Measurements from ENCODE around the gene ZNF668.

ZNF668 gene

GRCh38 chr16:31073970-31074813 lies at the start of gene ZNF668, which contains the start of gene ZNF646:
TSS of gene ZNF668 (minus strand) at chr16:31074240. CDS start at chr16:31064459, 9,781 bp downstream.
TSS of gene ZNF646 (plus strand) at chr16:31074422. CDS start at chr16:31076325, 1,903 bp downstream.
- H3K27ac ChIP-seq (ENCODE audit: low read length): peak within 1 kb of the TSS; percentile 91
- peaks cover 19 to 38% of the 10 kb centered on the region in 2 donors for H3K36me3 ChIP-seq (ENCODE audit: control insufficient read depth in 1 of 2, insufficient read depth in 2 of 2, low read length in 2 of 2)
- H3K27me3 ChIP-seq (ENCODE audit: low read depth, low read length): no peaks in the 10 kb centered on the region
- H3K4me1 ChIP-seq (ENCODE audit: control insufficient read depth in 1 of 2, insufficient read depth in 2 of 2, low read length in 2 of 2): peaks cover 15 to 36% of the 10 kb centered on the region in 2 donors
- no peaks in the 10 kb centered on the region for H3K9me3 ChIP-seq (ENCODE audit: control insufficient read depth in 1 of 2, low read length in 2 of 2)
- H3K4me3 ChIP-seq (ENCODE audit: low read depth in 1 of 2, low read length in 2 of 2): peak within 1 kb of the TSS; percentile 99

DNA sequence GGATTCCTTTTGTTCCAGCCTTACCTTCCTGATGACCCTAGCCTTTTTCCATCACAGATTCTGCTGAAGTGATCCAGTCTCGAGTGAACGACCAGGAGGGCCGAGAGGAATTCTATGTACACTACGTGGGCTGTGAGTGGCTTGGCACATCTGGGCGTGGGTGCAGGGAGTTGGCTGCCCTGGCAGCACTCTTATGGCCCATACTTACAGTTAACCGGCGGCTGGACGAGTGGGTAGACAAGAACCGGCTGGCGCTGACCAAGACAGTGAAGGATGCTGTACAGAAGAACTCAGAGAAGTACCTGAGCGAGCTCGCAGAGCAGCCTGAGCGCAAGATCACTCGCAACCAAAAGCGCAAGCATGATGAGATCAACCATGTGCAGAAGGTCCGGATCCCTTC lies 46.1 kb upstream of the ZNF668 start:
- peaks cover 17 to 32% of the 10 kb centered on the region in 2 donors for H3K36me3 ChIP-seq (ENCODE audit: control insufficient read depth in 1 of 2, insufficient read depth in 2 of 2, low read length in 2 of 2)
- no peaks in the 10 kb centered on the region for H3K9me3 ChIP-seq (ENCODE audit: control insufficient read depth in 1 of 2, low read length in 2 of 2)
- H3K4me3 ChIP-seq (ENCODE audit: low read depth in 1 of 2, low read length in 2 of 2): no peak overlapping the region
- no peaks in the 10 kb centered on the region for H3K27me3 ChIP-seq (ENCODE audit: low read depth, low read length)
- peaks cover 8 to 13% of the 10 kb centered on the region in 2 donors for H3K4me1 ChIP-seq (ENCODE audit: control insufficient read depth in 1 of 2, insufficient read depth in 2 of 2, low read length in 2 of 2)
- H3K27ac ChIP-seq (ENCODE audit: low read length): peak overlapping the region; percentile 100

DNA sequence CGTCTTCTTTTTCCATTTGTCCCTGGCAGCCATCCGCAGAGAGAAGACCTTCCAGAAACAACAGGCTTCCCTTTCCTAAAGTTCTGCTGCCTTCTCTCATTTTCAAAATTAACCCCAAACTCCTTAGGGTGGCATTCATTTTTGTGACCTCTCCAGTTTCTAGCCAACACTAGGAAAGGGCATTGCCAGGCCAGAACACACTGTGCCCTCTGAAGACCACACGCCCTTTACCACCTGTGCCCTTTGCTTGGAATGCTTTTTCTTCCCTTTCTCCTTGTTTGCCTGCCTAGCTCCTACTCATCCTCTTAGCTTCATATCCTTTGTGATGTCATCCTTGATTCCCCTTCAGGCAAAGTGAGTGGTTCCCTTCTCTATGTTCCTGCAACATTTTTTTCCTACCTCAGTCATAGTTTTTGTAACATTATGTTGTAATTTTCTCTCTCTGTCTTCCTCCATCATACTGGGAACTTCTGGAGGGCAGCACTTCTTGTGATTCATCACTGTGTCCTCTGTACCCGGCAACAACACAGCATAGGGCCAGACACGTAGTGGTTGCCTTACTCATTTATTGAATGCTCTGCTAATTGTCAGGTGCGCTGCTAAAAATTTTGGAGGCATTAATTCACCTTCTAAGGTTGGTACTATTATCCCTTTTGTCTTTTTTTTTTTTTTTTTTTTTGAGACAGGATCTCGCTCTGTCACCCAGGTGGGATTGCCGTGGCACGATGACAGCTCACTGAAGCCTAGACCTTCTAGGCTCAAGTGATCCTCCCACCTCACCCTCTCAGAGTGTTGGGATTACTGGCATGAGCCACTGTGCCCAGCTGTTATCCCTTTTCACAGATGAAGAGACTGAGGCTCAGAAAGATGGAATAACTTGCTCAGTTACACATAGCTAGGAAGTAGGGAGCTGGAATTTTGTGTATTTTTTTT lies 44.4 kb upstream of the ZNF668 start:
- Histone ChIP-seq H3K36me3 (ENCODE audit: control insufficient read depth in 1 of 2, insufficient read depth in 2 of 2, low read length in 2 of 2) (peaks cover 17 to 32% of the 10 kb centered on the region in 2 donors), H3K27me3 (ENCODE audit: low read depth, low read length) (no peaks in the 10 kb centered on the region), H3K4me3 (ENCODE audit: low read depth in 1 of 2, low read length in 2 of 2) (peak overlapping the region; percentile 73 to 87), H3K4me1 (ENCODE audit: control insufficient read depth in 1 of 2, insufficient read depth in 2 of 2, low read length in 2 of 2) (peaks cover 8 to 13% of the 10 kb centered on the region in 2 donors), H3K27ac (ENCODE audit: low read length) (peak overlapping the region; percentile 100), H3K9me3 (ENCODE audit: control insufficient read depth in 1 of 2, low read length in 2 of 2) (no peaks in the 10 kb centered on the region)

DNA sequence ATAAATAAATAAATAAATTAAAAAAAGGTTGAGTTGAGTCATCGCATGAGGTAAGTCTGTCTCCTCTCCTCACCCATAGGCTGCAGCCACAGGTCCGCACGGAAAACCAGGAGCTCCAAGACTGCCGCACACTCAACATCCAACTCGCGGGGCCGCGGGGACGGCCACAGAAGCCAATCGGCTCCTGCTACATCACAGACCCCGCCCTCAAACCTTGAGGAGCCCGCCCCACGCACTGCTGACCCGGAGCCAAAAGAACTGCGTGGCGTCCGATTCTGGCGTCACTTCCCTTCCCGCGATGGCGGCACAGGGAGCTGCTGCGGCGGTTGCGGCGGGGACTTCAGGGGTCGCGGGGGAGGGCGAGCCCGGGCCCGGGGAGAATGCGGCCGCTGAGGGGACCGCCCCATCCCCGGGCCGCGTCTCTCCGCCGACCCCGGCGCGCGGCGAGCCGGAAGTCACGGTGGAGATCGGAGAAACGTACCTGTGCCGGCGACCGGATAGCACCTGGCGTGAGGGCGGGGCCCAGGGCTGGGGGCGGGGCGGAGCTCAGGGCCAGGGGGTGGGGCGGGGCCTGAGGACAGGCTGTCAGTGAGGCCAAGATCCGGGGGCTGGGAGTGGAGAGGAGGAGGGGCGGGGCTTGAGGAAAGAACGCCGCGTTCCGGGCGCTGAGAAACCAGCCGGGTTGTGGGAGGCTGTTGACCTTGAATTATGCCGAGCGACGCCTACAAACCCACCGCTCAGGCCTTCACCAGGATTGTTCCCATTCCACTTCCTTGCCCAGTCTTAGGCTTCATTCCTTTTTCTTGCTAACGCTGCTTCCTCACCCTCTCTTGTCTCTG lies 43.6 kb upstream of the ZNF668 start, which contains the start of gene KAT8:
TSS of gene KAT8 (plus strand) at position 281 of the 839 bp plus-strand sequence. CDS start at position 299, 18 bp downstream.
- Histone ChIP-seq H3K4me3 (ENCODE audit: low read depth in 1 of 2, low read length in 2 of 2) (peak within 1 kb of the TSS; percentile 73 to 87), H3K36me3 (ENCODE audit: control insufficient read depth in 1 of 2, insufficient read depth in 2 of 2, low read length in 2 of 2) (peaks cover 17 to 39% of the 10 kb centered on the region in 2 donors)

DNA sequence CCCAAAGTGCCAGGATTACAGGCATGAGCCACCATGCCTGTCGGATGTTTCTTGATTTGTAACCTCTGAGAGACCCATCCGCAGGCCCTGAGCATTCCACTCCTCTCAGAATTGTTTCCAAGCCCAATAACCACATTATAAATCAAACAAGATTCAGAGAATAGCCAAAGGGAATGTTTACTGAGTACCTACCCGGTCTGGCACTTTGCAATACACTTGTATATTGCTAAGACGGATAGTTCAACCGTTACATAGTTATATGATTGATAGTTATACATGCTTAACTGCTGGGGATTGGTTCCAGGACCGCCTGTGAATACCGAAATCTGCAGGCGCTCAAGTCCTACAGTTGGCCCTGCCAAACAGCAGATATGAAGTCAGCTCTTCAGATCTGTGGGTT lies 40.4 kb upstream of the ZNF668 start:
- peaks cover 21 to 42% of the 10 kb centered on the region in 2 donors for H3K36me3 ChIP-seq (ENCODE audit: control insufficient read depth in 1 of 2, insufficient read depth in 2 of 2, low read length in 2 of 2)

More for the DNA sequence above, 43.6 kb upstream of the ZNF668 start, which contains the start of gene KAT8:
- H3K9me3 ChIP-seq (ENCODE audit: control insufficient read depth in 1 of 2, low read length in 2 of 2): no peaks in the 10 kb centered on the region
- H3K4me1 ChIP-seq (ENCODE audit: control insufficient read depth in 1 of 2, insufficient read depth in 2 of 2, low read length in 2 of 2): peaks cover 8 to 13% of the 10 kb centered on the region in 2 donors
- peak within 1 kb of the TSS; percentile 100 for H3K27ac ChIP-seq (ENCODE audit: low read length)
- no peaks in the 10 kb centered on the region for H3K27me3 ChIP-seq (ENCODE audit: low read depth, low read length)

DNA sequence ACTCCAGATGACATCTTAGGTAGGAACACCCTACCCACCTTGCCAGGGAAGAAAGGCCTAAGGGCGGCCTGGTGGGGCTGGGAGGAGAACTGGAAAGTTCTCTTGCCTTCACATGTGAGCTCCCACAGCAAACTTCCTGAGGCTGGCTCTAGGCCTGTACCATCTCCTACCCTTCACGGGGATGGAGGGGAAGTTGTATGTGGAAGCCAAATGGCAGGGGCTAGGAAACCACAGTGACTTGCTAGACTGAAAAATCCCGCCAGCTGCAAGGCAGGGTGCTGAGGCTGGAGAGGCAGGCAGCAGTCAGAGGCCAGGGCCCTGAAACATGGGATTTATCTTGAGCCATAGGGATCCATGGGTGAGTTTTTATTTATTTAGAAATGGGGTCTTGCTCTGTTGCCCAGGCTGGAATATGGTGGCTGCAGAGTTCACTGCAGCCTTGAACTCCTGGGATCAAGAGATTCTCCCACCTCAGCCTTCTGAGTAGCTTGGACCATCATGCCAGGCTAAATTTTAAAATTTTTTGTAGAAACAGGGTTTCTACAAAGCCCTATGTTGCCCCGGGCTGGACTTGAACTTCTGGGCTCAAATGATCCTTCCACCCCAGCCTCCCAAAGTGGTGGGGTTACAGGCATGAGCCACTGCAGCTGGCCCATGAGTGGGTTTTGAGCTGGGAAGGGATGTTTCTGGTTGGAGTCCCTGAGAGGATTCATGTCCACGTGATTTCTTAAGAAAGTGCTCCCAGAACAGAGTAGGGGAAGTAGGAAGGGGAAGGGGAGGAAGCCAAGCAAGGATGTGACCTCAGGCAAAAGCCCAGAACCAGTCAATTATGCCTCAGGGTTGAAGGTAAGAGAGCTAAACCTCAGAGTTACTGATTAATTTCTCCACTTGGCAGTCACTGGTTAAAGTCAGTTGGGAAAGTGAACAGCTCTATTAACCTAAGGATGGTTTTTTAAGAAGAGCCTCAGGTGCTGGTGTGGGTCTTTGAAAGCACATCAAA lies 39.4 kb upstream of the ZNF668 start:
- Histone ChIP-seq H3K36me3 (ENCODE audit: control insufficient read depth in 1 of 2, insufficient read depth in 2 of 2, low read length in 2 of 2) (peaks cover 21 to 44% of the 10 kb centered on the region in 2 donors), H3K9me3 (ENCODE audit: control insufficient read depth in 1 of 2, low read length in 2 of 2) (no peaks in the 10 kb centered on the region), H3K4me3 (ENCODE audit: low read depth in 1 of 2, low read length in 2 of 2) (no peak overlapping the region), H3K27ac (ENCODE audit: low read length) (peak overlapping the region; percentile 56), H3K4me1 (ENCODE audit: control insufficient read depth in 1 of 2, insufficient read depth in 2 of 2, low read length in 2 of 2) (peaks cover 3 to 13% of the 10 kb centered on the region in 2 donors), H3K27me3 (ENCODE audit: low read depth, low read length) (no peaks in the 10 kb centered on the region)

More for the DNA sequence above, 40.4 kb upstream of the ZNF668 start:
- Histone ChIP-seq H3K27ac (ENCODE audit: low read length) (no peak overlapping the region), H3K4me1 (ENCODE audit: control insufficient read depth in 1 of 2, insufficient read depth in 2 of 2, low read length in 2 of 2) (peaks cover 8 to 13% of the 10 kb centered on the region in 2 donors), H3K9me3 (ENCODE audit: control insufficient read depth in 1 of 2, low read length in 2 of 2) (no peaks in the 10 kb centered on the region), H3K27me3 (ENCODE audit: low read depth, low read length) (no peaks in the 10 kb centered on the region), H3K4me3 (ENCODE audit: low read depth in 1 of 2, low read length in 2 of 2) (no peak overlapping the region)

- Histone ChIP-seq H3K27me3 (ENCODE audit: low read depth, low read length) (no peaks in the 10 kb centered on the region), H3K9me3 (ENCODE audit: control insufficient read depth in 1 of 2, low read length in 2 of 2) (no peaks in the 10 kb centered on the region), H3K4me1 (ENCODE audit: control insufficient read depth in 1 of 2, insufficient read depth in 2 of 2, low read length in 2 of 2) (peaks cover 4 to 9% of the 10 kb centered on the region in 2 donors), H3K36me3 (ENCODE audit: control insufficient read depth in 1 of 2, insufficient read depth in 2 of 2, low read length in 2 of 2) (peaks cover 21 to 41% of the 10 kb centered on the region in 2 donors), H3K4me3 (ENCODE audit: low read depth in 1 of 2, low read length in 2 of 2) (no peak overlapping the region), H3K27ac (ENCODE audit: low read length) (no peak overlapping the region)
These were observed 38.7 kb upstream of the ZNF668 start for GRCh38 chr16:31112711-31113110.

DNA sequence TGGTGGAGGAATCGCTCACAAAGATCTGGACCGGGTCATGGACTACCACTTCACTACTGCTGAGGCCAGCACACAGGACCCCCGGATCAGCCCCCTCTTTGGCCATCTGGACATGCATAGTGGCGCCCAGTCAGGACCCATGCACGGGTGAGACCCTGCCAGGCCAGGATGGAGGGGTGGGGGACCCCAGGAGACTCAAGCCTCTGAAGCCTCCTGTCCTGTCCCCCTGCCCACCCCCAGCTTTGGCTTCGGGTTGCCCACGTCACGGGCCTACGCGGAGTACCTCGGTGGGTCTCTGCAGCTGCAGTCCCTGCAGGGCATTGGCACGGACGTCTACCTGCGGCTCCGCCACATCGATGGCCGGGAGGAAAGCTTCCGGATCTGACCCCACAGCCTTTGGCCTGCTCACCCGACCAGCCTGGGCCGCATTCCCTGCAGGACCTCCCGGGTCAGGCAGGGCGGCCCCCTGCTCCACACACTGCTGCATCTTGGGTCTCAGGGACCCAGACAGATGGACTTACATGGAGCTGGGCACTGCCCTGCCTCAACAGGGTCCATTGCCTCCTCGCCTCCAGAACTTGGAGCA lies 37.9 kb upstream of the ZNF668 start:
- Histone ChIP-seq H3K4me1 (ENCODE audit: control insufficient read depth in 1 of 2, insufficient read depth in 2 of 2, low read length in 2 of 2) (peaks cover 4 to 9% of the 10 kb centered on the region in 2 donors), H3K36me3 (ENCODE audit: control insufficient read depth in 1 of 2, insufficient read depth in 2 of 2, low read length in 2 of 2) (peaks cover 21 to 41% of the 10 kb centered on the region in 2 donors), H3K4me3 (ENCODE audit: low read depth in 1 of 2, low read length in 2 of 2) (no peak overlapping the region), H3K27me3 (ENCODE audit: low read depth, low read length) (no peaks in the 10 kb centered on the region), H3K27ac (ENCODE audit: low read length) (no peak overlapping the region), H3K9me3 (ENCODE audit: control insufficient read depth in 1 of 2, low read length in 2 of 2) (no peaks in the 10 kb centered on the region)

DNA sequence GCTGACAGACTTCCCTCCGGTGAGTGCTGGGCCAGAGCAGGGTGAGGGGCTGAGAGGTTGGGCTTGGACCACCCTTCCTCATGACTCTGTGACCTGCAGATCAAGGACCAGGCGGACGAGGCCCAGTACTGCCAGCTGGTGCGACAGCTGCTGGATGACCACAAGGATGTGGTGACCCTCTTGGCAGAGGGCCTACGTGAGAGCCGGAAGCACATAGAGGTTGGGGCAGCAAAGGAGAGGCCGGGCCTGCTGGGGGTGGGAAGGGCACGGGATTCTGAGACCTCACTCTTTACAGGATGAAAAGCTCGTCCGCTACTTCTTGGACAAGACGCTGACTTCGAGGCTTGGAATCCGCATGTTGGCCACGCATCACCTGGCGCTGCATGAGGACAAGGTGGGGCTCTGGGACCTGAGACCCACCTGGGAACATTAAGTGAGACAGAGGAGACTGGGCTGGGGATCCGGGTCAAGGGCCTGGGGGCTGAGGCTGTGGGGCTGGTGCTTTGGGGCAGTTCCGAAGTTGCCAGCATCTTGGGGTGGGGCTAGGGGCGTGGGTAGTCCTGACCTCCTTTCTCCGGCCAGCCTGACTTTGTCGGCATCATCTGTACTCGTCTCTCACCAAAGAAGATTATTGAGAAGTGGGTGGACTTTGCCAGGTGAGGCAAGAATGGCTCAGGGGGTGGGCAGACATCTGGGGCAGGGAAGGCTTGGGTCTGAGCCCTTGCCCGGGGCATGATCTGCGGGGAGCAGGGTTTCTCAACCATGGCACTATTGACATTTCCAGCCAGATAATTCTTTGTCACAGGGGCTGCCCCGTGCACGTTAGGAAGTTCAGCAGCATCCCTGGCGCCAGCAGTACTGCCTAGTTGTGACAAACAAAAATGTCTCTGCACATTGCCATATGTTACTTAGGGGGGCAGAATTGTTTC lies 36.3 kb upstream of the ZNF668 start:
- Histone ChIP-seq H3K4me3 (ENCODE audit: low read depth in 1 of 2, low read length in 2 of 2) (no peak overlapping the region), H3K4me1 (ENCODE audit: control insufficient read depth in 1 of 2, insufficient read depth in 2 of 2, low read length in 2 of 2) (peaks cover 4 to 14% of the 10 kb centered on the region in 2 donors), H3K36me3 (ENCODE audit: control insufficient read depth in 1 of 2, insufficient read depth in 2 of 2, low read length in 2 of 2) (peaks cover 21 to 41% of the 10 kb centered on the region in 2 donors), H3K9me3 (ENCODE audit: control insufficient read depth in 1 of 2, low read length in 2 of 2) (no peaks in the 10 kb centered on the region), H3K27me3 (ENCODE audit: low read depth, low read length) (no peaks in the 10 kb centered on the region), H3K27ac (ENCODE audit: low read length) (no peak overlapping the region)
